ENCODE results near the gene DPT.

DPT gene

DNA sequence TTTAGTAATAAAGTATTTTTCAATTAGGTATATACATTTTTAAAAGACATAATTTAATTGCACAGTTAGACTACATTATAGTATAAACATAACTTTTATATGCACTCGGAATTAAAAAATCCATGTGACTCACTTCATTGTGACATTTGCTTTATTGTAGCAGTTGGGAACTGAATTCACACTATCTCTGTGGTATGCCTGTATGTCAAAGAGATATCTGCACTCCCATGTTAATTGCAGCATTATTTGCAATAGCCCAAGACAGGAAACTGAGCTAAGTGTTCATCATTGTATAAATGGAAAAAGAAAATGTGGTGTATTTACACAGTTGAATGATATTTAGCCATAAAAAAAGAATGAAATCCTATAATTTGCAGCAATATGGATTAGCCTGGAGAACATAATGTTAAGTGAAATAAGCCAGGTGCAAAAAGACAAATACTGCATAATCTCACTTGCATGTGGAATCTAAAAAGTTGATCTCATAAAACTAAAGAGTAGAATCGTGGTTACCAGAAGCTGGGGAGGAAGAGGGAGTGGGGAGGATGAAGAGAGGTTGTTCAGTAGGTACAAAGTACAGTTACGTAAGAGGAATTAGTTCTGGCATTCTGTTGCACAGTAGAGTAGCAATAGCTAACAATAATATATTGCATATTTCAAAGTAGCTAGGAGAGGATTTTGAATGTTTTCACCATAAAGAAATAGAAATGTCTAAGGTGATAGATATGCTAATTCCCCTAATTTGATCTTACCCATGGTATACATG lies 64.8 kb downstream of the DPT start:
- TF ChIP-seq, protein P1, sequence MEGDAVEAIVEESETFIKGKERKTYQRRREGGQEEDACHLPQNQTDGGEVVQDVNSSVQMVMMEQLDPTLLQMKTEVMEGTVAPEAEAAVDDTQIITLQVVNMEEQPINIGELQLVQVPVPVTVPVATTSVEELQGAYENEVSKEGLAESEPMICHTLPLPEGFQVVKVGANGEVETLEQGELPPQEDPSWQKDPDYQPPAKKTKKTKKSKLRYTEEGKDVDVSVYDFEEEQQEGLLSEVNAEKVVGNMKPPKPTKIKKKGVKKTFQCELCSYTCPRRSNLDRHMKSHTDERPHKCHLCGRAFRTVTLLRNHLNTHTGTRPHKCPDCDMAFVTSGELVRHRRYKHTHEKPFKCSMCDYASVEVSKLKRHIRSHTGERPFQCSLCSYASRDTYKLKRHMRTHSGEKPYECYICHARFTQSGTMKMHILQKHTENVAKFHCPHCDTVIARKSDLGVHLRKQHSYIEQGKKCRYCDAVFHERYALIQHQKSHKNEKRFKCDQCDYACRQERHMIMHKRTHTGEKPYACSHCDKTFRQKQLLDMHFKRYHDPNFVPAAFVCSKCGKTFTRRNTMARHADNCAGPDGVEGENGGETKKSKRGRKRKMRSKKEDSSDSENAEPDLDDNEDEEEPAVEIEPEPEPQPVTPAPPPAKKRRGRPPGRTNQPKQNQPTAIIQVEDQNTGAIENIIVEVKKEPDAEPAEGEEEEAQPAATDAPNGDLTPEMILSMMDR (IDR thresholded peaks at IDR 0.05; ENCODE audit: unreplicated experiment in 3 of 3), result no peak
- no peaks in the 10 kb centered on the region for H3K36me3 Mint-ChIP-seq (ENCODE audit: low read depth)
- no peaks in the 10 kb centered on the region for H3K27me3 Mint-ChIP-seq (ENCODE audit: low read depth)
- peaks cover 11% of the 10 kb centered on the region for H3K9me3 Mint-ChIP-seq
- no peak overlapping the region for H3K27ac Mint-ChIP-seq
- H3K4me1 Mint-ChIP-seq, result no peaks in the 10 kb centered on the region
- no peak overlapping the region for H3K4me3 Mint-ChIP-seq

GRCh38 chr1:168656485-168656884 lies 72.5 kb downstream of the DPT start:
- H3K36me3 Mint-ChIP-seq (ENCODE audit: low read depth), result no peaks in the 10 kb centered on the region

GRCh38 chr1:168654198-168654915 lies 74.6 kb downstream of the DPT start:
- Mint-ChIP-seq H3K9me3 (no peaks in the 10 kb centered on the region), H3K27me3 (ENCODE audit: low read depth) (peaks cover 8% of the 10 kb centered on the region), H3K4me1 (peaks cover 4% of the 10 kb centered on the region), H3K4me3 (no peak overlapping the region), H3K36me3 (ENCODE audit: low read depth) (no peaks in the 10 kb centered on the region), H3K27ac (no peak overlapping the region)
- TF ChIP-seq, protein P1 (IDR thresholded peaks at IDR 0.05; ENCODE audit: unreplicated experiment in 3 of 3), result no peak

More at GRCh38 chr1:168656485-168656884, 72.5 kb downstream of the DPT start:
- no peaks in the 10 kb centered on the region for H3K9me3 Mint-ChIP-seq
- no peak overlapping the region for H3K27ac Mint-ChIP-seq
- H3K4me3 Mint-ChIP-seq, result no peak overlapping the region
- H3K27me3 Mint-ChIP-seq (ENCODE audit: low read depth), result peaks cover 8% of the 10 kb centered on the region
- H3K4me1 Mint-ChIP-seq, result no peaks in the 10 kb centered on the region
- TF ChIP-seq, protein P1 (IDR thresholded peaks at IDR 0.05; ENCODE audit: unreplicated experiment in 3 of 3), result no peak

DNA sequence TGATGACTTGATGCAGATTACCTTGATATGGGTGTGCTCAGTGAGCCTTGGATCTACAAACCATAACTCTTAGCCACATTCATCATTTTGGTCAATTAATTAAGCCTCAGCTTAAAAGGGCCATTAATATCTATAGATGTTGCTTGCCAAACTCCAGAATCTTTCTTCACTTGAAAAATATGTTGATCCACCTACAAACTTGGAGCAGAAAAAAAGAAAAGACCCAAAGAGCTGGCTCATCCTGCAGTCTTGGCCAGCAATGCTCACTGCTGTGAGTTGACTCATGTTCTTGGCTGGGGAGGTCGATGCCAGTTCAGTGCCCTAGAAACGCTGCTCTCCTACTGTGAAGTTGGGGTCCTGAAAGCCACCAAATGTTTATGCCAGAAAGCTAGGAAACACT lies 75.4 kb downstream of the DPT start:
- Mint-ChIP-seq H3K36me3 (ENCODE audit: low read depth) (no peaks in the 10 kb centered on the region), H3K9me3 (no peaks in the 10 kb centered on the region), H3K4me3 (no peak overlapping the region), H3K27ac (no peak overlapping the region), H3K4me1 (peaks cover 4% of the 10 kb centered on the region), H3K27me3 (ENCODE audit: low read depth) (peaks cover 8% of the 10 kb centered on the region)
- TF ChIP-seq, protein P1 (IDR thresholded peaks at IDR 0.05; ENCODE audit: unreplicated experiment in 3 of 3), result no peak

DNA sequence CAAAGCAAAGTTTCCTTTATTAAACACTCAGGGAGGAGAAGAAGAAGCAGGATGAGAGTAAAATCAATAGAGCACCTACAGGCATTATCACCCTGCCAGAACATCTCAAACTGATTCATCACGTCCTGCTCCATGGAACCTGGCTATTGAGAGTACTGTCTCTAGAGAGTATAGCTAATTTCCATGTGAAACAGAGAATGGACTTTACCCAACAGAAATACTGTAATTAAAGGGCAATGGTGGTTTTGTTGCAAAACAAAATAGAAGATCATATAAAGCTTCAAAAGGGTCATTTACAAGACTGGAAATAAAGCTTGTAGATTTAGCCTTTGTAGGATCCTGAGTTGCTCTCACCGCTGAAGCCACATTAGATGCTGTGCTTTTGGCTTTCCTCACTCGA lies 83.3 kb downstream of the DPT start:
- H3K27ac Mint-ChIP-seq, result no peak overlapping the region
- H3K9me3 Mint-ChIP-seq, result no peaks in the 10 kb centered on the region
- H3K27me3 Mint-ChIP-seq (ENCODE audit: low read depth), result peaks cover 3% of the 10 kb centered on the region
- H3K36me3 Mint-ChIP-seq (ENCODE audit: low read depth), result no peaks in the 10 kb centered on the region
- H3K4me3 Mint-ChIP-seq, result no peak overlapping the region
- TF ChIP-seq, protein P1 (IDR thresholded peaks at IDR 0.05; ENCODE audit: unreplicated experiment in 3 of 3), result no peak
- H3K4me1 Mint-ChIP-seq, result peaks cover 4% of the 10 kb centered on the region

Measured in nephron (organoid).